Tibial nerve (tissue), 4 donors: ENCODE measurements around the gene CDKN2B-AS1. TPM values are rescaled to one million over a fixed set of nuclear protein-coding genes. Genes with fewer than 3 reads are reported as not detected.

Experiments
- DNase-seq, 2 donors: peaks; one replicate each; pipeline ENCODE4 v3.0.0-alpha.2; 2019; ENCODE audit warnings: low spot score in 2 of 2
- H3K27ac ChIP-seq, 4 donors: fragments of 200-600 bp; sonication (generic) in 3 of 4; one replicate each; pipeline ENCODE4 v1.5.1; 2017 to 2019; ENCODE audit warnings: mild to moderate bottlenecking in 1 of 4
- H3K27me3 ChIP-seq, 2 donors: fragments of 200-600 bp; sonication (generic) in 1 of 2; one replicate each; pipeline versions ENCODE4 v1.5.1 to v1.6.0; 2017 to 2019
- H3K36me3 ChIP-seq, 3 donors: fragments of 200-600 bp; sonication (generic); one replicate each; pipeline ENCODE4 v1.5.1; 2018 to 2019
- H3K4me1 ChIP-seq, 4 donors: fragments of 200-600 bp; sonication (generic) in 3 of 4; one replicate each; pipeline ENCODE4 v1.5.1; 2017 to 2019
- H3K4me3 ChIP-seq, 4 donors: fragments of 200-600 bp; sonication (generic) in 3 of 4; one replicate each; pipeline ENCODE4 v1.5.1; 2017 to 2019; ENCODE audit warnings: mild to moderate bottlenecking in 1 of 4, moderate library complexity in 1 of 4
- H3K9me3 ChIP-seq, 4 donors: fragments of 200-600 bp; sonication (generic) in 3 of 4; one replicate each; pipeline ENCODE4 v1.5.1; 2017 to 2019
- EP300 ChIP-seq, 2 donors: sonication (generic); formaldehyde crosslinking; IDR thresholded peaks; one replicate each; pipeline ENCODE4 v1.6.1; 2017; ENCODE audit warnings: antibody characterized with exemption in 2 of 2, mild to moderate bottlenecking in 1 of 2
- POLR2A ChIP-seq, 2 donors: fragments of 450-650 bp; IDR thresholded peaks; one replicate each; pipeline ENCODE4 v1.6.1; 2017; ENCODE audit warnings: antibody characterized with exemption in 2 of 2, mild to moderate bottlenecking in 2 of 2, moderate library complexity in 2 of 2
- WGBS, 2 donors: methylation state at CpG; one replicate each; pipeline ENCODE4 v1.1.5; 2018; 5-methylcytosine and 5-hydroxymethylcytosine counted together
- total RNA-seq, 4 donors: library from RNA; depleted of rRNA; stranded (reverse); fragments of >200 nt; gene quantifications; one replicate each; pipeline ENCODE4 v1.1.0, GENCODE V29; 2016
- TF ChIP-seq, protein P1 (sequence below), 5 experiments: fragments of 200-600 bp in 3 of 5; fragments of 450-650 bp in 2 of 5; sonication (generic) in 3 of 5; IDR thresholded peaks; one replicate each; pipeline ENCODE4 v1.5.1; 2016 to 2019; ENCODE audit warnings: antibody characterized with exemption in 5 of 5, mild to moderate bottlenecking in 3 of 5, moderate library complexity in 2 of 5

Gene CDKN2B-AS1
- total RNA-seq, 4 donors from 2014 or later, result 0.59 to 1.5 (median 0.90) TPM; not detected in 1

DNA sequence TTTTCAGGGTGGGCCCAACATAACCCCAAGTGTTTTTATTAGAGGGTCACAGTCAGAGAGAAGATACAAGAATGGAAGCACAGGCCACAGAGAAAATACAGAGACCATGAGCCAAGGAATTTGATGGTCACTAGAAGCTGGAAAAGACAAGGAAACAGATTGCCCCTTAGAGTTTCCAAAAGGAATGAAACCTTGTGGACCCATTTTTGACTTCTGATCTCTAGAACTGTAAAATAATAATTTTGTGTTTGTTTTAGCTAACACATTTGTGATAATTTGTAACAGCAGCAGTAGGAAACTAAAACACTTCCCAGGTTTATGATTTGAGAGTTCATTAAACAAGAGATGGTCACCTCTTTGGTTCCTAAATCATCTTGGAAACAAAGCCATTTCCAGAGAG lies 22.2 kb upstream of the CDKN2B-AS1 start:
- no peak for DNase-seq
- Histone ChIP-seq H3K36me3 (no peaks in the 10 kb centered on the region), H3K4me1 (peaks cover 0 to 44% (median 14%) of the 10 kb centered on the region in 4 donors), H3K4me3 (no peak overlapping the region), H3K27ac (no peak overlapping the region), H3K9me3 (peaks cover 0 to 3% (median 0%) of the 10 kb centered on the region in 4 donors), H3K27me3 (peaks cover 15 to 100% of the 10 kb centered on the region in 2 donors)
- TF ChIP-seq POLR2A (IDR thresholded peaks at IDR 0.05), result no peak
- TF ChIP-seq, protein P1, sequence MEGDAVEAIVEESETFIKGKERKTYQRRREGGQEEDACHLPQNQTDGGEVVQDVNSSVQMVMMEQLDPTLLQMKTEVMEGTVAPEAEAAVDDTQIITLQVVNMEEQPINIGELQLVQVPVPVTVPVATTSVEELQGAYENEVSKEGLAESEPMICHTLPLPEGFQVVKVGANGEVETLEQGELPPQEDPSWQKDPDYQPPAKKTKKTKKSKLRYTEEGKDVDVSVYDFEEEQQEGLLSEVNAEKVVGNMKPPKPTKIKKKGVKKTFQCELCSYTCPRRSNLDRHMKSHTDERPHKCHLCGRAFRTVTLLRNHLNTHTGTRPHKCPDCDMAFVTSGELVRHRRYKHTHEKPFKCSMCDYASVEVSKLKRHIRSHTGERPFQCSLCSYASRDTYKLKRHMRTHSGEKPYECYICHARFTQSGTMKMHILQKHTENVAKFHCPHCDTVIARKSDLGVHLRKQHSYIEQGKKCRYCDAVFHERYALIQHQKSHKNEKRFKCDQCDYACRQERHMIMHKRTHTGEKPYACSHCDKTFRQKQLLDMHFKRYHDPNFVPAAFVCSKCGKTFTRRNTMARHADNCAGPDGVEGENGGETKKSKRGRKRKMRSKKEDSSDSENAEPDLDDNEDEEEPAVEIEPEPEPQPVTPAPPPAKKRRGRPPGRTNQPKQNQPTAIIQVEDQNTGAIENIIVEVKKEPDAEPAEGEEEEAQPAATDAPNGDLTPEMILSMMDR (IDR thresholded peaks at IDR 0.05), result no peak
- TF ChIP-seq EP300 (IDR thresholded peaks at IDR 0.05), result no peak

DNA sequence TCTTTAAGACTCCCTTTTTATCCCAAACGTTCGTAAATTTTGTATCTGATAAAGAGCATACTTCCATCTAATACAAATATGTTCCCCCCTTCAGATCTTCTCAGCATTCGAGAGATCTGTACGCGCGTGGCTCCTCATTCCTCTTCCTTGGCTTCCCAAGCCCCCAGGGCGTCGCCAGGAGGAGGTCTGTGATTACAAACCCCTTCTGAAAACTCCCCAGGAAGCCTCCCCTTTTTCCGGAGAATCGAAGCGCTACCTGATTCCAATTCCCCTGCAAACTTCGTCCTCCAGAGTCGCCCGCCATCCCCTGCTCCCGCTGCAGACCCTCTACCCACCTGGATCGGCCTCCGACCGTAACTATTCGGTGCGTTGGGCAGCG lies 20.3 kb upstream of the CDKN2B-AS1 start:
- DNase-seq, result no peak
- H3K4me1 ChIP-seq, result peaks cover 0 to 33% (median 14%) of the 10 kb centered on the region in 4 donors
- TF ChIP-seq EP300 (IDR thresholded peaks at IDR 0.05) (no peak), POLR2A (IDR thresholded peaks at IDR 0.05) (no peak)
- TF ChIP-seq, protein P1 (IDR thresholded peaks at IDR 0.05), result no peak
- H3K27me3 ChIP-seq, result peaks cover 6 to 100% of the 10 kb centered on the region in 2 donors
- no peak overlapping the region for H3K27ac ChIP-seq
- WGBS, 2 donors, result 4 to 5% methylated on average over 21 of the region's 21 CpGs
- H3K9me3 ChIP-seq, result no peaks in the 10 kb centered on the region
- H3K4me3 ChIP-seq, result peak overlapping the region in 3 of 4 donors; percentile 17 to 42 (median 29)
- no peaks in the 10 kb centered on the region for H3K36me3 ChIP-seq

DNA sequence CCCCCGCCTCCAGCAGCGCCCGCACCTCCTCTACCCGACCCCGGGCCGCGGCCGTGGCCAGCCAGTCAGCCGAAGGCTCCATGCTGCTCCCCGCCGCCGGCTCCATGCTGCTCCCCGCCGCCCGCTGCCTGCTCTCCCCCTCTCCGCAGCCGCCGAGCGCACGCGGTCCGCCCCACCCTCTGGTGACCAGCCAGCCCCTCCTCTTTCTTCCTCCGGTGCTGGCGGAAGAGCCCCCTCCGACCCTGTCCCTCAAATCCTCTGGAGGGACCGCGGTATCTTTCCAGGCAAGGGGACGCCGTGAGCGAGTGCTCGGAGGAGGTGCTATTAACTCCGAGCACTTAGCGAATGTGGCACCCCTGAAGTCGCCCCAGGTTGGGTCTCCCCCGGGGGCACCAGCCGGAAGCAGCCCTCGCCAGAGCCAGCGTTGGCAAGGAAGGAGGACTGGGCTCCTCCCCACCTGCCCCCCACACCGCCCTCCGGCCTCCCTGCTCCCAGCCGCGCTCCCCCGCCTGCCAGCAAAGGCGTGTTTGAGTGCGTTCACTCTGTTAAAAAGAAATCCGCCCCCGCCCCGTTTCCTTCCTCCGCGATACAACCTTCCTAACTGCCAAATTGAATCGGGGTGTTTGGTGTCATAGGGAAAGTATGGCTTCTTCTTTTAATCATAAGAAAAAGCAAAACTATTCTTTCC lies 19.7 kb upstream of the CDKN2B-AS1 start:
- TF ChIP-seq, protein P1 (IDR thresholded peaks at IDR 0.05), result no peak
- TF ChIP-seq POLR2A (IDR thresholded peaks at IDR 0.05), result no peak
- no peak for TF ChIP-seq EP300 (IDR thresholded peaks at IDR 0.05)
- no peaks in the 10 kb centered on the region for H3K9me3 ChIP-seq
- H3K4me3 ChIP-seq, result peak overlapping the region in 3 of 4 donors; percentile 17 to 42 (median 29)
- H3K36me3 ChIP-seq, result no peaks in the 10 kb centered on the region
- peaks cover 6 to 100% of the 10 kb centered on the region in 2 donors for H3K27me3 ChIP-seq
- DNase-seq, result no peak
- H3K27ac ChIP-seq, result no peak overlapping the region
- H3K4me1 ChIP-seq, result peaks cover 0 to 33% (median 14%) of the 10 kb centered on the region in 4 donors
- 1% methylated on average over 48 to 50 of the region's 51 CpGs for WGBS, 2 donors

DNA sequence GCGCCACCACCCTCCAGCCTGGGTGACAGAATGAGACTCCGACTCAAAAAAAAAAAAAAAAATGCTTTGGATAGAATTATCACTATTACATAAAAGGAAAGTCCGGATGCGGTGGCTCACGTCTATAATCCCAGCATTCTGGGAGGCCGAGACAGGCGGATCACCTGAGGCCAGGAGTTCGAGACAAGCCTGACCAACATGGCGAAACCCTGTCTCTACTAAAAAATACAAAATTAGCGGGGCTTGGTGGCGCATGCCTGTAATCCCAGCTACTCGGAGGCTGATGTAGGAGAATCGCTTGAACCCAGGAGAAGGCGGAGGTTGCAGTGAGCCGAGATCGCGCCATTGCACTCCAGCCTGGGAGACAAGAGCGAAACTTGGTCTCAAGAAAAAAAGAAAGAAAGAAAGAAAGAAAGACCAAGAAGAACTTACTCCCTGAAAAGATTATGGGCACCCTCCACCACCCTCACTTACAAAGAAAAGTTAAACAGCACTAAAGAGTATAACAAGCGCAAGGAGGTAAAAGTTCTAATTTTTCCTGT lies 18.2 kb upstream of the CDKN2B-AS1 start:
- WGBS, 2 donors, result 25 to 28% methylated on average over 19 of the region's 19 CpGs
- no peaks in the 10 kb centered on the region for H3K9me3 ChIP-seq
- H3K4me3 ChIP-seq, result no peak overlapping the region
- DNase-seq, result no peak
- H3K36me3 ChIP-seq, result no peaks in the 10 kb centered on the region
- H3K4me1 ChIP-seq, result peaks cover 0 to 24% (median 12%) of the 10 kb centered on the region in 4 donors
- no peak overlapping the region for H3K27ac ChIP-seq
- H3K27me3 ChIP-seq, result peaks cover 6 to 96% of the 10 kb centered on the region in 2 donors
- TF ChIP-seq POLR2A (IDR thresholded peaks at IDR 0.05), result no peak
- TF ChIP-seq, protein P1 (IDR thresholded peaks at IDR 0.05), result no peak
- TF ChIP-seq EP300 (IDR thresholded peaks at IDR 0.05), result no peak

DNA sequence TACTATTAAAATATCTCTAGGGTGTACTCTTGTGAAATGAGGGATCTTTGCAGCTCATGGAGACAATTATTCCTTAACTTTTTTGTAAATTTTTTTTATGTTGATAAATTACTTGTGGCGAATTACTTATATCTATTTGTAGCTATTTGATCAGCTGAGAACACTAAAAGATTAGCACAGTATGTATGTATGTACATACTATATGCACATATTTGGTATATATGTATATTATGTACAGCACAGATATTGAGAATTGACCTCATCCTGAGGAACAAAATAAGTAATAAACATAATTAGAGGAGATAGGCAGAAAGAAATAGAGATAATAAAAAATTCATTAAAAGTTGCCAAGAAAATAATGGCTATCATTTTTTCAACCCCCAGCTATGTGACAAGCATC lies 12.2 kb upstream of the CDKN2B-AS1 start:
- H3K36me3 ChIP-seq, result no peaks in the 10 kb centered on the region
- H3K27me3 ChIP-seq, result peaks cover 0 to 85% of the 10 kb centered on the region in 2 donors
- DNase-seq, result no peak
- H3K9me3 ChIP-seq, result no peaks in the 10 kb centered on the region
- 68 to 77% methylated on average over 1 of the region's 1 CpG for WGBS, 2 donors
- H3K4me1 ChIP-seq, result no peaks in the 10 kb centered on the region
- no peak overlapping the region for H3K4me3 ChIP-seq
- no peak overlapping the region for H3K27ac ChIP-seq
- no peak for TF ChIP-seq EP300 (IDR thresholded peaks at IDR 0.05)
- TF ChIP-seq, protein P1 (IDR thresholded peaks at IDR 0.05), result no peak
- no peak for TF ChIP-seq POLR2A (IDR thresholded peaks at IDR 0.05)
